H1 (cell line): ENCODE data around the gene BMPR1A. TPM values are rescaled to one million over a fixed set of nuclear protein-coding genes. Genes with fewer than 3 reads are reported as not detected.

Experiments used
- CTCF ChIA-PET: fragments of 300-600 bp; sonication (Branson Sonifier 250); formaldehyde crosslinking; loops from one replicate; lab custom pipeline; 2021; ENCODE audit not compliant: partially characterized antibody; lab: Charles Lee
- POLR2A ChIA-PET: fragments of 300-600 bp; sonication (Branson Sonifier 250); formaldehyde crosslinking; loops from one replicate; lab custom pipeline; 2021; ENCODE audit warnings: inconsistent platforms; ENCODE audit not compliant: partially characterized antibody; lab: Charles Lee
- DNase-seq, 2 experiments: peaks; one replicate each; pipeline versions ENCODE4 v3.0.0 to v3.0.0-alpha.2; 2010 to 2022; ENCODE audit warnings: low spot score in 2 of 2, low read depth in 1 of 2, mixed read lengths in 1 of 2
- FAIRE-seq: peaks from 2 replicates; lab custom pipeline; 2011; peaks lifted over from hg19 to GRCh38; lab: Jason Lieb, UNC
- H2AFZ ChIP-seq: 2 replicates; pipeline ENCODE4 v1.8.1; 2012; ENCODE audit warnings: low read length, inconsistent platforms
- H2AK5ac ChIP-seq: 2 replicates; pipeline ENCODE4 v1.6.1; 2013; ENCODE audit warnings: low read depth, low read length
- H2BK120ac ChIP-seq: replicated peaks from 2 replicates; pipeline ENCODE3; 2013; ENCODE audit warnings: low read depth, low read length, inconsistent platforms
- H2BK12ac ChIP-seq: 2 replicates; pipeline ENCODE4 v1.6.1; 2013; ENCODE audit warnings: low read depth, low read length
- H2BK15ac ChIP-seq: 2 replicates; pipeline ENCODE4 v1.6.1; 2013; ENCODE audit warnings: low read length
- H2BK20ac ChIP-seq: 2 replicates; pipeline ENCODE4 v1.6.1; 2013; ENCODE audit warnings: low read length
- H2BK5ac ChIP-seq: 2 replicates; pipeline ENCODE4 v1.6.1; 2013; ENCODE audit warnings: low read depth, low read length
- H3K14ac ChIP-seq: 2 replicates; pipeline ENCODE4 v1.6.1; 2013; ENCODE audit warnings: inconsistent platforms; ENCODE audit not compliant: insufficient read length
- H3K18ac ChIP-seq: 2 replicates; pipeline ENCODE4 v1.6.1; 2013; ENCODE audit warnings: low read length; ENCODE audit errors: extremely low read depth
- H3K23ac ChIP-seq: 2 replicates; pipeline ENCODE4 v1.6.1; 2013; ENCODE audit warnings: inconsistent platforms; ENCODE audit not compliant: insufficient read length
- H3K23me2 ChIP-seq: 2 replicates; pipeline ENCODE4 v1.6.1; 2013; ENCODE audit warnings: low read depth, low read length
- H3K27ac ChIP-seq: 2 replicates; pipeline ENCODE4 v1.6.1; 2011; ENCODE audit warnings: low read depth, low read length, inconsistent platforms
- H3K27me3 ChIP-seq, 4 experiments: replicated peaks in 1 of 4; 1 replicate in 1 of 4; 2 replicates in 3 of 4; pipeline versions ENCODE4 v1.6.1 to v1.8.1; 2011 to 2013; ENCODE audit warnings: low read length in 3 of 4, mild to moderate bottlenecking in 3 of 4, inconsistent platforms in 2 of 4, mixed read lengths in 2 of 4, moderate library complexity in 1 of 4; ENCODE audit not compliant: control insufficient read depth in 3 of 4, insufficient read depth in 3 of 4; ENCODE audit errors: extremely low read depth in 1 of 4
- H3K36me3 ChIP-seq, 4 experiments: 2 replicates each; pipeline versions ENCODE4 v1.6.1 to v1.8.1; 2011 to 2013; ENCODE audit warnings: mild to moderate bottlenecking in 4 of 4, low read length in 3 of 4, moderate library complexity in 2 of 4, control low read depth in 1 of 4, inconsistent platforms in 1 of 4; ENCODE audit not compliant: insufficient read depth in 4 of 4, control insufficient read depth in 2 of 4
- H3K4ac ChIP-seq: replicated peaks from 2 replicates; pipeline ENCODE3; 2013; ENCODE audit warnings: low read length, low read depth, mixed read lengths, inconsistent platforms; ENCODE audit not compliant: insufficient read length
- H3K4me1 ChIP-seq, 4 experiments: replicated peaks in 1 of 4; 1 replicate in 1 of 4; 2 replicates in 3 of 4; pipeline versions ENCODE4 v1.6.1 to v1.8.1; 2011 to 2013; ENCODE audit warnings: low read length in 3 of 4, inconsistent platforms in 2 of 4, mixed read lengths in 1 of 4; ENCODE audit not compliant: insufficient read depth in 4 of 4, control insufficient read depth in 3 of 4
- H3K4me2 ChIP-seq, 2 experiments: 2 replicates each; pipeline versions ENCODE4 v1.6.1 to v1.8.1; 2011 to 2013; ENCODE audit warnings: low read depth in 2 of 2, low read length in 2 of 2, control low read depth in 1 of 2, inconsistent platforms in 1 of 2, mild to moderate bottlenecking in 1 of 2; ENCODE audit not compliant: insufficient read depth in 1 of 2
- H3K4me3 ChIP-seq, 4 experiments: fragments of 200-600, 300-600 bp in 1 of 4; sonication (generic), shearing (Covaris generic), sonication (Bioruptor Twin) in 1 of 4; 2 replicates each; pipeline versions ENCODE4 v1.5.1 to v1.8.1; 2011 to 2016; ENCODE audit warnings: low read length in 4 of 4, low read depth in 3 of 4, control low read depth in 2 of 4, inconsistent platforms in 2 of 4, mild to moderate bottlenecking in 2 of 4, mixed read lengths in 1 of 4, moderate library complexity in 1 of 4; ENCODE audit not compliant: insufficient read depth in 2 of 4; ENCODE audit errors: extremely low read depth in 1 of 4
- H3K56ac ChIP-seq: replicated peaks from 2 replicates; pipeline ENCODE3; 2013; ENCODE audit warnings: low read depth, mild to moderate bottlenecking, mixed read lengths, low read length, inconsistent platforms; ENCODE audit not compliant: insufficient read length
- H3K79me1 ChIP-seq: 2 replicates; pipeline ENCODE4 v1.6.1; 2013; ENCODE audit warnings: low read depth, low read length, control low read depth
- H3K79me2 ChIP-seq, 2 experiments: 2 replicates each; pipeline versions ENCODE4 v1.6.1 to v1.8.1; 2012 to 2013; ENCODE audit warnings: low read length in 2 of 2, mild to moderate bottlenecking in 2 of 2, inconsistent platforms in 1 of 2; ENCODE audit not compliant: insufficient read depth in 2 of 2, control insufficient read depth in 1 of 2
- H3K9ac ChIP-seq, 4 experiments: replicated peaks in 1 of 4; 1 replicate in 1 of 4; 2 replicates in 3 of 4; pipeline versions ENCODE4 v1.6.1 to v1.8.1; 2011 to 2013; ENCODE audit warnings: low read depth in 3 of 4, low read length in 3 of 4, control low read depth in 2 of 4, mild to moderate bottlenecking in 2 of 4, moderate library complexity in 2 of 4, inconsistent platforms in 1 of 4; ENCODE audit errors: extremely low read depth in 1 of 4
- H3K9me3 ChIP-seq, 2 experiments: 2 replicates each; pipeline versions ENCODE4 v1.6.1 to v1.8.1; 2012 to 2013; ENCODE audit warnings: mild to moderate bottlenecking in 2 of 2, moderate library complexity in 2 of 2, control low read depth in 1 of 2, inconsistent platforms in 1 of 2, low read depth in 1 of 2, low read length in 1 of 2, mixed read lengths in 1 of 2; ENCODE audit not compliant: insufficient read depth in 2 of 2
- H4K20me1 ChIP-seq, 2 experiments: replicated peaks in 1 of 2; 2 replicates each; pipeline versions ENCODE3 to v1.8.1; 2011 to 2013; ENCODE audit warnings: inconsistent platforms in 2 of 2, low read length in 2 of 2, mild to moderate bottlenecking in 1 of 2; ENCODE audit not compliant: insufficient read depth in 2 of 2, control insufficient read depth in 1 of 2
- H4K5ac ChIP-seq: 2 replicates; pipeline ENCODE4 v1.6.1; 2013; ENCODE audit warnings: low read length, low read depth, mixed read lengths, inconsistent platforms; ENCODE audit not compliant: insufficient read length
- H4K8ac ChIP-seq: 2 replicates; pipeline ENCODE4 v1.8.0; 2013; ENCODE audit warnings: mild to moderate bottlenecking, moderate library complexity, low read length, inconsistent platforms; ENCODE audit not compliant: insufficient read depth; ENCODE audit errors: extremely low read depth
- H4K91ac ChIP-seq: replicated peaks from 2 replicates; pipeline ENCODE3; 2013; ENCODE audit warnings: low read length, mixed read lengths, inconsistent platforms; ENCODE audit not compliant: insufficient read length
- BCL11A ChIP-seq, 2 experiments: IDR thresholded peaks; one replicate each; pipeline ENCODE4 v1.6.1; 2011; ENCODE audit warnings: low read depth in 2 of 2, low read length in 2 of 2, mild to moderate bottlenecking in 2 of 2
- CBX5 ChIP-seq: fragments of 300-800, 300-1000 bp; sonication (generic); IDR thresholded peaks from 2 replicates; pipeline ENCODE4 v1.7.1; 2016; ENCODE audit warnings: antibody characterized with exemption, low read length, low read depth
- CHD1 ChIP-seq: IDR thresholded peaks from 2 replicates; pipeline ENCODE4 v1.6.1; 2012; ENCODE audit warnings: low read depth, low read length, improper control_type of control experiment
- JUN ChIP-seq: IDR thresholded peaks from 2 replicates; pipeline ENCODE4 v1.6.1; 2011; ENCODE audit warnings: low read depth, mild to moderate bottlenecking, improper control_type of control experiment, low read length
- KDM1A ChIP-seq: fragments of 200-600, 300-600 bp; sonication (generic); IDR thresholded peaks from 2 replicates; pipeline ENCODE4 v1.7.1; 2016; ENCODE audit warnings: mild to moderate bottlenecking, low read length, borderline replicate concordance
- NANOG ChIP-seq: IDR thresholded peaks from 2 replicates; pipeline ENCODE4 v1.6.1; 2011; ENCODE audit warnings: low read length, low read depth, mild to moderate bottlenecking, inconsistent platforms; ENCODE audit not compliant: insufficient read depth, poor library complexity, severe bottlenecking
- TBP ChIP-seq: IDR thresholded peaks from 2 replicates; pipeline ENCODE4 v1.6.1; 2011; ENCODE audit warnings: low read depth, low read length, improper control_type of control experiment
- WGBS, 2 experiments: shearing (Covaris generic) in 1 of 2; methylation state at CpG; one replicate each; pipeline versions ENCODE4 v1.1.6 to v1.1.7; 2013 to 2015; ENCODE audit warnings: low lambda C conversion rate in 2 of 2, mixed read lengths in 2 of 2, inconsistent platforms in 1 of 2, low coverage in 1 of 2, missing lambda C conversion rate in 1 of 2; ENCODE audit not compliant: insufficient replicate concordance in 2 of 2, insufficient coverage in 1 of 2, insufficient read length in 1 of 2; ENCODE audit errors: extremely low coverage in 1 of 2, missing lambda C conversion rate in 1 of 2; 5-methylcytosine and 5-hydroxymethylcytosine counted together
- polyA plus RNA-seq, 7 experiments: library from polyadenylated mRNA; depleted of rRNA in 3 of 7; stranded (reverse) in 5 of 7; unstranded in 2 of 7; fragments of >200 nt in 5 of 7; fragments of 200-250 nt in 2 of 7; gene quantifications; 1 replicate in 5 of 7; 2 replicates in 1 of 7; 4 replicates in 1 of 7; pipeline versions ENCODE4 v1.2.1 to v1.2.3, GENCODE V29; 2011 to 2013; ENCODE audit warnings: missing spikeins in 2 of 7, mixed read lengths in 2 of 7
- total RNA-seq: library from RNA; stranded (reverse); fragmentation: NEBNext Ultra II Directional; extraction: Animal tissue kit (Norgen Biotek cat#: 25700); gene quantifications from 2 replicates; pipeline ENCODE4 v1.2.1, GENCODE V29; 2021

The BMPR1A gene
- total and polyA plus RNA-seq, 2 of the 8 experiments (the other 6 are each of a cell fraction or from before 2014, with no cell fraction given) = 34.4 to 129 TPM

DNA sequence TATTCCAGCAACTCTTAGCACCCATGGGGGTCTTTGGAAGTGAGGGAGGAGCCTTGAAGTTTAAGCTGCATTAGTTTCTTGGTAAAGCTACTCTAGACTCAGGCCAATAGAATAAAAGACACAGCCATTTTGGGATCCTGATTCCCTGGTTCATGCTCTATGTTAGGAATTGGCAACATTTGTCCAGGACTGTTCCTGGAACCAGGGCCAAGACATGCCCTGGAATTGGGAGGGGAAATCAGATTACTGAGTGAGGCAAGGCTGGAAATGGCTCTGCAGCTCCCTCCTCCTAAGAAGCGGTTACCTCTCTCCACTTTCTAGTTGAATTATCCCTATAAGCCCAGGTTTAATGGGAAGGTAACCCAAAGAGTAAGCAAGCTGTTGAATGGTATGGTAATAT is 14.2 kb upstream of the BMPR1A start:
- H3K23me2 ChIP-seq = no peaks in the 10 kb centered on the region
- 94% methylated on average over 1 of the region's 1 CpG; no CpG with 5 or more reads in 1 of the 2 experiments for WGBS, 2 experiments

More for the DNA sequence above, 14.2 kb upstream of the BMPR1A start:
- no peak overlapping the region for H3K27ac ChIP-seq
- no peaks in the 10 kb centered on the region for H3K9me3 ChIP-seq
- peak overlapping the region; percentile 67; the same call in 1 of the 2 replicates for H2AFZ ChIP-seq
- TF ChIP-seq NANOG (no peak), TBP (no peak), KDM1A (no peak), CHD1 (no peak), JUN (no peak), BCL11A (IDR thresholded peaks at IDR 0.05; ENCODE audit: low read depth in 2 of 2, low read length in 2 of 2) (no peak), CBX5 (no peak)
- no peak overlapping the region for H3K4me2 ChIP-seq
- no peaks in the 10 kb centered on the region for H4K20me1 ChIP-seq
- no peak overlapping the region for H2BK12ac ChIP-seq
- no peak overlapping the region for H3K14ac ChIP-seq
- no peaks in the 10 kb centered on the region for H3K79me1 ChIP-seq
- ChIA-PET POLR2A (interaction anchor here (0.6 to 4.5 kb wide), 4 partner anchors 11 to 76 kb away, joined by 3 to 25 read pairs (median 4); no protein-coding TSS in a partner anchor), CTCF (interaction anchor here (0.6 to 3.0 kb wide), 4 partner anchors 9 to 1785 kb away, joined by 3 to 17 read pairs (median 6); no protein-coding TSS in a partner anchor)
- H2BK120ac ChIP-seq = no peak overlapping the region
- H2BK15ac ChIP-seq = no peak overlapping the region
- no peak overlapping the region for H3K9ac ChIP-seq
- H3K4me3 ChIP-seq = no peak overlapping the region
- no peak overlapping the region for H3K56ac ChIP-seq
- H3K79me2 ChIP-seq = no peaks in the 10 kb centered on the region
- peaks cover 0 to 3% (median 0%) of the 10 kb centered on the region in 4 experiments; a peak in 1 of 7 replicates for H3K4me1 ChIP-seq
- no peak for FAIRE-seq
- no peak overlapping the region for H2BK20ac ChIP-seq
- H2BK5ac ChIP-seq = no peak overlapping the region
- no peak overlapping the region for H4K5ac ChIP-seq
- no peak overlapping the region for H4K8ac ChIP-seq
- H3K27me3 ChIP-seq = no peaks in the 10 kb centered on the region
- no peak overlapping the region for H3K4ac ChIP-seq
- no peak overlapping the region for H4K91ac ChIP-seq
- no peak overlapping the region for H3K23ac ChIP-seq
- no peaks in the 10 kb centered on the region for H3K36me3 ChIP-seq
- H3K18ac ChIP-seq = no peak overlapping the region
- H2AK5ac ChIP-seq = no peak overlapping the region
- DNase-seq = no peak
